ENCODE results near the gene MCM3. TPM values are rescaled to one million over a fixed set of nuclear protein-coding genes. Genes with fewer than 3 reads are reported as not detected.

The MCM3 gene
- polyA plus RNA-seq, 1 donor, result 40.6 TPM

DNA sequence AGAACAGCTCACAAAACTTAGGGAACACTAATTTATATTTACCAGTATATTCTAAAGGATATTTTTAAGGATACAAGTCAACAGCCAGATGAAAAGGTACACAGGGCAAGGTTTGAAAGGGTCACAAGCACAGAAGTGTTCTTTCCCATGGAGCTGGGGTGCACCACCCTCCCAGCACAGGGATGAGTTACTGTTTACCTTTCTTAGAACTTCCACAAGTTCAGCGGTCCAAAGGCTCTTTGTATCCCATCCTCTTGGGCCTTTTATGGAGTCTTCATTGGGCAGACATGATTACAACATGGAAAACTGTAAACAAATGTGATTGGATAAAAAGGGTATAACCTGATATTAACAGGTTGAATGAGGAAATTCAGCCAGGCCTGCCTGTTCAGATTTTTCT lies 39.1 kb downstream of the MCM3 start:
- DNase-seq, result no peak

DNA sequence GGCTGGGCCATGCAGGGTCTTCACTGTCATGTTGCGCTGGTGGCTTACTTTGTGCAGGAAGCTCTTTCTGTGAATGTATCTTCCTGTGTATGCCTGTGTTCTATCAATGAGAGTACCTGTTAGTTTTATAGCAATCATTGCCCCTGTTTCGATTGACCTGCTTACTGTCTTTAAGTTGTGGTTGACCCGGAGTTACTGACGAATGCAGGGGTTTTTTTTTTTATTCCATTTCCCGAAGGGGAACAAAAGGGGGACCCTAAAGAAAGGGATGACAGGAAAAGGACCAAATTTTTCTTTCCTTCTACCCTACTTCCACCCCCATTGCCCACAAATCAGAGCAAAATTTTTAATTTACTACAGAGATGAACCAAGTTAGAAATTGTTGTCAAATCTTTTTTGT lies 40.1 kb downstream of the MCM3 start, which contains the start of gene IL17F:
IL17F (minus strand) TSS at position 101 of the 400 bp plus-strand sequence; CDS start at position 30, 71 bp downstream.
- DNase-seq, result no peak

DNA sequence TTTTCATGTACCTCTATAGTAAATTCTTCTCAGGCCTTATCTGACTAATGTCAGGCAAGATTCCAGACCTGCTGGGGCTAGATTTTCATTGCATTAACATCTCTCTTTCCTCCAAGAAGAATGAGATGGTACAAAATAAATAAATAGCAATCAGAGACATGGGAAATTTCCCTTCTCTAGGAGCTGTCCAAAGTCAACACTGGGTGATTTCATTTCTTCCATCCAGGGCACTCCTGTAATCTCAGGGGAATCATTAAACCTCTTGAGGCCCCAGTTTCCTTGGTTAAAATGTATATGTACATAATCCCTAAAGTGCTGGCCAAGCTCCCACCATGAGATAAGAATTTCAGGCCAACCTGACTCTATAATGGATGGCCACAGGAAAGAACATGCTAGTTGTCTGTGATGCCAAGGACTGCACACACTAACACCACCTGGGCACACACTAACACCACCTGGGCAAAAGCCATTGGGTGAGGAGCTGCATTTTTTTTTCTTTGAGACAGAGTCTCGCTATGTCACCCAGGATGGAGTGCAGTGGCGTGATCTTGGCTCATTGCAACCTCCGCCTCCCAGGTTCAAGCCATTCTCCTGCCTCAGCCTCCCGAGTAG lies 41.2 kb downstream of the MCM3 start:
- DNase-seq, result no peak

DNA sequence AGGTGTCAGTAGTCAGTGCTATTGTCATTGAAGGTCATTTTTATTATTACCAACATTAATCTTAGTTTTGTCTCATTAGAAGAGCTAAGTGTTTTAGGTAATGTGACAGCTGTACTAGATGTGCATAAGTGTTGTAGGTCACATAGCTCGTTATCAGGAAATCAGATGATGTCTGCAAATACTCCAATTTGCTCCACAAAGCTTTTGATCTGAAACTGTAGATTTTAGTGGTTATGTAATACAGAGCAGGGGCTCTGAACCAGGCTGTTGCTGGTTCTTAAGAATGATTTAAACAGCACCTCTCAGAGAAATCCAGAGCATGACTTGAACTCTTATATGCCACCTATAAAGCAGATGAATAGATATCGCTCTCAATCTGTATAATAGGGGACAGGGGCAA lies 42.7 kb downstream of the MCM3 start:
- no peak for DNase-seq

DNA sequence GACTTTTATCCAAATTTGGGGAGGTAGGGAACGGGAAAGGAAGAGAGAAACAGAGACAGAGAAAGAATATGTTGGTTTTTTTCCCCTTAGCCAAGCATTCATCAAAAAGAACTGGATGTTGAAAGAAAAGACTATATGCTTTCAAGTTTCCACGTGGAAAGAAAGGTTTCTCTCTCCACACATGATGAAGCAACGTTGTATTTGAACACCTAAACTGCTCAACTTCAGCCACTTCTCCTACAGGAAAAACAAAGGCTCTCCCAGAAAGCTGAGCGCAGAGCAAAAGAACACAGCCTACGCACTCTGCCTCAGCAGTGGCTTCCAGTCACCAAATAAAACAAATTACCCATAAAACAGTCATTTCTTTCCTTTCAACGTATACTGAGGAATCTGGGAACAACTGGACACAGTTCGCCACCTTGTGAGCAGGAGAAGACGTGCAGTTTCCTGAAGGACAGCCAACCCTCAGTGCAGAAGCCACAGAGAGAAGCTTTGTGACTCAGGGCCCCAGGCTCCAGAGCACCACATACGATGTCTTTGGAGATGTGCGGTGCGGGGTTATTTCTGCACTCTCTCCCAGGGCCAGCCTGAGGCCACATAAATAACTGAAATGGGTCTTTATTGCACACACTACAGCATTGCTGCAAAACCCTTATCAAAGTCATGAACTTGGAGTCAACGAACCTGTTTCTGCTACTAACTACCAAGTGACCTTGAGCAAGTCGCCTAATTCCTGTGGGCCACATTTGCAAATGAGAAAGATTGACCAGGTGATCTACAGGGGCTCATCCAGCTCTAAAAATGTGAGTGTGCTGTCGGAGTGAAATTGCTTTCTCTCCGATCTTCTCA lies 50.3 kb downstream of the MCM3 start:
- peak; percentile 23 for DNase-seq

DNA sequence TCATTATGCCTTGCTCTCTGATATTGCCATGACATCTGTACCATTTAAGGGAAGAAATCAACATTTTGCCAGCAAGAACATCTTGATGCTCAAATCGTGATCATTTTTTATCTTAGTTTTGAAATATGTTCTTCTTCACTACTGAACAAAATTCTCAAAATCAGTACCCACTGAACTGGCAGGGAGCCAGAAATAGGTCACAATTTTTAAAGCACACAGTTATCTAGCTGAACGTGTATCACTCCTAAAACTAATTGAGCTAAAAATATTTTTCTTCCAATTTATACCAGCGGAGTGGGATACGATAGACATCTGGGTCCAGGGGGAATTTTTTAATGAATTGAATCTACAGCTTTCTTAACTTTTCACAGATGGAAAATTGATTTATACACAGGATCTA lies 51.5 kb downstream of the MCM3 start:
- no peak for DNase-seq

DNA sequence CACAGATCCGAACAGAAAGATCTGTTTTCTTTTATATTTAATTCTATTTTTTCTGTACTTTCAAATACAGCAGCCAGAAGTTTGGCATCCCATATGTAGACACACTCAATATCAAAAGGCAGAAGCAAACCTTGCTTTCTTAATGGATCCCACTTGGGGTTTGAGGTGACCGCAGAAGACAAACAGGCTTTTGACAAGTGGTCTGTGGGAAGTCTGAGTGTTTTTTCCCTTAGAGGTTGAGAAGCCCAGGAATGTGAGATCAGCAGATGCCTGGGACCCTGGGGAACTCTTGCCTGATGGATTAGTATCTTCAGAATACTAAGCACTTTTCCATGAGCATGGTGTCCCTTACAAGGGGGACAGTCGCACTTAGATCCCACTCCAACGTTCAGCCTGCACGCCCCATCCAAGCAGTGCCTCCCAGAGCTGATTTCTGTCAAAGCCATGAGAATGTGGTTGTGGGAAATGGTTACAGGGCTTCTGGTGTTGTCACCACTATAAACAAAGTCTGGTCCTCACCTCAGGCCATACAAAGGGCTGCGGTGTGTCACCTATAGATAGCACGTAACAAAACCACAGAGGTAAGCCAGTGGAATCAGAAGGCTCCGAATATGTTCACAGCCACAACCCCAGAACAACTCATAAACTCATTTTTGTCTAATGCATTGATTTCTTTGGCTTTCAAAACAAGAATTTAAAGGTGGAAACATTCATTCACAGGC lies 53.0 kb downstream of the MCM3 start:
- no peak for DNase-seq

DNA sequence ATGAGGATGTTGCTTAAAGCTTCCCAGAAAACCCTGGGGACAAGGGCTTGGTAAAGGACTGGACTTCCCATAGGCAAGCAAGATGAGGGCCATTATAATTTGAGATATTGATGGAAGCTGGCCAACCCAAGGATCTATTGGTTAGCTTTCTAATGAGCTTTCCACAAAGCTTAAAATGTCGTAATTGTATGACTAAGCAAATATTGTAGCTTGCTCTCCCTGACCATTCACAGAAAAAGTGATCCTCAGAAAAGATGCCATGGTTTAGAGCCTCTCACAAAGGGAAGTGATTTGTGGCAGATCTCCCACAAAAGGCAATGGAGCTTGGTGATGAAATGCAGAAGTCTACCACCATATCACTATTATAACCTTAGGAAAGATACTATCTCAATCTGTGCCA lies 53.9 kb downstream of the MCM3 start:
- no peak for DNase-seq

DNA sequence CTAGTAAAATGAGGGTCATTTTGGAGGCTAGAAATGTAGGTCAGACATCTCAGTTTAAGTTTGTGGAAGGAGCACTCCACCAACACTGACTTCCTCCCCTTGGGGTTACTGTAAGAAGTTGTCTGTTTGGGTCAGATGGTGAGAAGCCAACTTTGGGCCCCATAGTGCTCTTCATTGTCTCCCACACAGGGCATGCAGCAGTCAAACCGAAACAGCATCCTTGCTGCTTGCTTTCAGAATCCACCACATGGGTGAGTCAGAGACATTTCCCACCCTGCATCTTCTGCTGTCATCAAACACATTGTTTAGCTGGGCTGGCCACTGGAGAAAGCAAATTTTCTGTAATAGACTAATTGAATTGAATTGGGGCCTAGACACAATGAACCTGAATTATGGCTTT lies 57.0 kb downstream of the MCM3 start:
- no peak for DNase-seq

DNA sequence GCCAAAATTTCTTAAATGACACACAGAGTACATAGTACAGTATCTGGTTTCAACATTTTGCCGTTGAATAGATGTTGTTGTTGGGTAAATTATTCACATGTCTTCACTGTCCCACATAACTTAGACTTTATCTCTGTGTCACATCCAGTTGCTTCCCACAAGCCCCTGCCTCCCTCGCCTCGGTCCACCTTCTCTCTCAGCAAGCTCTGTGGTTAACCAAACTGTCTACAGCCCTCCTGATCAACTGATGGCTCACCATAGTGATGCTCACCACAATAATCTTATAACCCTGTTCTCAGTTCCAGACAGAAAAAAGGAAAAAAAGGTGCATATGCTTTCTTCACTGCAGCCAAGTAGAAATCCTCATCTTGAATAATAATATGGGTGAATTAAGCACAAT lies 63.2 kb downstream of the MCM3 start:
- no peak for DNase-seq

DNA sequence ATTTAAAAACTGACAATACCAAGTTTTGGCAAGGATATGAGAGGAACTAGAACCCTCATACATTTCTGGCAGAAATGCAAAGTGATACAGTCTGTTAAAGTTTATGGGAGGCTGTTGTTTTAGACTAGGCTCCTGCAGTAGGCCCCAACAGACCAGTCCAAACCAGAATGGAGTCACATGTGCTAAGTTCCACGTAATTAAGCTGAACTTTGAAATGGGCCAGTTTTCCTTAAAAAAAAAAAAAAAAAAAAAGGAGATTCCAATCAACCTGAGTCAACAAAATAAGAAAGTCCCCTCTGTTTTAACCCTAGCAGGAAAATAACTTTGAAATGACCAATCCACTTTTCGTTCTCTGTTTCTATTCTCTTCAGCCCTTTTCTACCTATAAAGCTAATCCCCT lies 66.8 kb downstream of the MCM3 start:
- no peak for DNase-seq

DNA sequence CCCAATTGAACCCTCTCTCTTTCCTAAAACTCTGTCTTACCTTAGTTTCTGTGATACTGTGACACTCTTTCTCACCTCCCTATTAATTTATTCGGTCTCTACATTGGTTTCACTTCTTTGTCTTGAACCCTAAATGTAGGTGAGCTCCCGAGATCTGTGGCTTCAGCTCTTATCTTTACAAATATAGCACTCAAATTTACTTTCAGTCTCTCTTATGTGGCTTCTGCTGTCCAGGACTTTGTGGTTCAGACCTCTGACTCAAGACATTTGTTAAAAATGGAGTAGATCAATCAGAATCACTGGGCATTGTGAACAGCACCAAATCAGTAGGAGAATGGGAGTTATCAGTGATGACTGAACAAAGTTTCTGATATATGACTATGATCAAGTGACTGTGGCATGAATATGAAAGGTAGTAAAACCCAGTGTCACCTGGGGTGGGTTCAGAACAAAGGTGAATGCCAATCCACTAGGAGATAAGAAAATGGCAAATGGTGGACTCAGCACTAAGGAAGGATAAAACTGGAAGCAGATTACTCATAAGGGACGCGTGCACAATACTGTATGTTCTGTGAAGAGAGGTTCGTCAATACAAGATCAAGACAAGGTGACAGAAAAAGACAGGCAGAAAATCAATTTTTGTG lies 67.5 kb downstream of the MCM3 start:
- no peak for DNase-seq

DNA sequence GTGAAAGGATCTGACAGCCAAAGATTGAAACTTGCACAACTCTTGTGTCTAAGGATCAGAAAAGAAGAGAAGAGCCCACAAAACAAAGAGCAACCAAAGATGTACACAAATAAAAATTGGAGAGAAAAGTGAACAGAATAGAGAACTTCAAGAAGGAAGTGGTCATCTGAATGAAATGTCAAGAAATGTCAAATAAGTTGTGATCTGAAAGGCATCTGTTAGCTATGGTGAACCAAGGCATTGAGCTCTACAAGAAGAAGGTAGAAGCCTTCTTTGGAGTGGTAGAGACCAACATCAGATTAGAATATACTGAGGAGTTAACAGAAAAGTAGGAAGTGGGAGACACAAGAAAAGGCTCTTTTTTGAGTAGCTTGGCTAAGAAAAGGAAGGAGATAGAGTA lies 68.8 kb downstream of the MCM3 start:
- DNase-seq, result no peak

Other genes with a start within 250 kb of the MCM3 start
- 9.5 TPM for gene PKHD1, start 197.1 kb downstream of the MCM3 start, polyA plus RNA-seq (ENCODE audit: insufficient read length)
- not detected for gene IL17A, start 98.4 kb downstream of the MCM3 start, polyA plus RNA-seq (ENCODE audit: insufficient read length)
- gene IL17F, start 40.2 kb downstream of the MCM3 start, polyA plus RNA-seq (ENCODE audit: insufficient read length), result not detected
- 4.9 TPM for gene PAQR8, start 77.4 kb upstream of the MCM3 start, polyA plus RNA-seq (ENCODE audit: insufficient read length)
- gene EFHC1, start 135.6 kb upstream of the MCM3 start, polyA plus RNA-seq (ENCODE audit: insufficient read length), result 18.5 TPM

All from hindlimb muscle (tissue), 1 donor.